Measurements from ENCODE around the gene SLC47A1.

DNA sequence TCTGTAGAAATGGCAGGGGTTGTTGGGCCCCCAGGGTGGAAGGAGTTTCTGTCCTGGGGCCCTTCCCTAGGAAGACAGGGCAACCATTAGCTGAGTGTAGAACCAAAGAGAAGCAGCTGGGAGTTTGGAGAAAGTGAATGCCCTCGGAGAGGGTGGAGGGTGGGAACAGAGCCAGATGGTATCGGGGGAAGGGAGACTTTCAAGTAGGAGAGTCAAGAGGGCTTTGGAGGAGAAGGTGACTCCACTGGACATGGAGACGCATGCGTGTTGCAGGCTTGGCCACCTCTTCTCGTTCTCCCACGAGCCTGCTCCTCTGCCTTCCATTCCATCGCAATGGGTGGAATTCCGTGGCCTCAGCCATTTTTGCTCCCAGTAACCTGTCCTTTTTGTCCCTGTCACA, 19.4 kb downstream of the SLC47A1 start:
- TF ChIP-seq, protein P1, sequence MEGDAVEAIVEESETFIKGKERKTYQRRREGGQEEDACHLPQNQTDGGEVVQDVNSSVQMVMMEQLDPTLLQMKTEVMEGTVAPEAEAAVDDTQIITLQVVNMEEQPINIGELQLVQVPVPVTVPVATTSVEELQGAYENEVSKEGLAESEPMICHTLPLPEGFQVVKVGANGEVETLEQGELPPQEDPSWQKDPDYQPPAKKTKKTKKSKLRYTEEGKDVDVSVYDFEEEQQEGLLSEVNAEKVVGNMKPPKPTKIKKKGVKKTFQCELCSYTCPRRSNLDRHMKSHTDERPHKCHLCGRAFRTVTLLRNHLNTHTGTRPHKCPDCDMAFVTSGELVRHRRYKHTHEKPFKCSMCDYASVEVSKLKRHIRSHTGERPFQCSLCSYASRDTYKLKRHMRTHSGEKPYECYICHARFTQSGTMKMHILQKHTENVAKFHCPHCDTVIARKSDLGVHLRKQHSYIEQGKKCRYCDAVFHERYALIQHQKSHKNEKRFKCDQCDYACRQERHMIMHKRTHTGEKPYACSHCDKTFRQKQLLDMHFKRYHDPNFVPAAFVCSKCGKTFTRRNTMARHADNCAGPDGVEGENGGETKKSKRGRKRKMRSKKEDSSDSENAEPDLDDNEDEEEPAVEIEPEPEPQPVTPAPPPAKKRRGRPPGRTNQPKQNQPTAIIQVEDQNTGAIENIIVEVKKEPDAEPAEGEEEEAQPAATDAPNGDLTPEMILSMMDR (conservative IDR thresholded peaks at IDR 0.05; ENCODE audit: low read depth, low read length) = no peak
- TF ChIP-seq POLR2A (IDR thresholded peaks at IDR 0.05; ENCODE audit: low read depth, low read length) (no peak), BHLHE40 (IDR thresholded peaks at IDR 0.05; ENCODE audit: low read depth, low read length) (no peak), CEBPB (IDR thresholded peaks at IDR 0.05; ENCODE audit: low read depth, low read length) (no peak), RAD21 (IDR thresholded peaks at IDR 0.05; ENCODE audit: low read length) (no peak)

Data from IMR-90 (cell line).